GM21367 (cell line): ENCODE data around the gene GRIK5.
"Not testable (repeated sequence)": the region's sequence is repeated elsewhere in the genome, so short reads cannot be mapped to it uniquely, and the experiment has no call there.

ENCODE experiments used
- ATAC-seq: cut with Tn5 transposase; IDR thresholded peaks from one replicate; pipeline ENCODE4 v1.9.1; 2021; ENCODE audit not compliant: unreplicated experiment

Gene GRIK5

GRCh38 chr19:42018503-42019193 lies 51.4 kb downstream of the GRIK5 start:
- ATAC-seq: no peak

- ATAC-seq: no peak
These were observed 53.0 kb downstream of the GRIK5 start for GRCh38 chr19:42017040-42017439.

- ATAC-seq: not testable (repeated sequence)
These were observed 57.3 kb downstream of the GRIK5 start for GRCh38 chr19:42012747-42013146.

GRCh38 chr19:42010245-42011126 lies 59.5 kb downstream of the GRIK5 start:
- ATAC-seq: no peak

GRCh38 chr19:42006569-42006968 lies 63.4 kb downstream of the GRIK5 start:
- no peak for ATAC-seq

GRCh38 chr19:42005504-42005903 lies 64.5 kb downstream of the GRIK5 start:
- no peak for ATAC-seq

- no peak for ATAC-seq
These were observed 66.3 kb downstream of the GRIK5 start for GRCh38 chr19:42003506-42004294.

- no peak for ATAC-seq
These were observed 70.2 kb downstream of the GRIK5 start for GRCh38 chr19:41999878-42000208.

- no peak for ATAC-seq
These were observed 70.7 kb downstream of the GRIK5 start for GRCh38 chr19:41999071-41999877.

- ATAC-seq: no peak
These were observed 71.6 kb downstream of the GRIK5 start for GRCh38 chr19:41998246-41999020.

GRCh38 chr19:41997851-41998229 lies 72.2 kb downstream of the GRIK5 start:
- no peak for ATAC-seq

GRCh38 chr19:41997121-41997850 lies 72.7 kb downstream of the GRIK5 start:
- no peak for ATAC-seq

- ATAC-seq: no peak
These were observed 73.8 kb downstream of the GRIK5 start for GRCh38 chr19:41995959-41996797.

GRCh38 chr19:41994994-41995958 lies 74.7 kb downstream of the GRIK5 start:
- ATAC-seq: no peak

- ATAC-seq: no peak
These were observed 75.5 kb downstream of the GRIK5 start for GRCh38 chr19:41994521-41994971.

- ATAC-seq: no peak
These were observed 76.2 kb downstream of the GRIK5 start, which contains the start of gene ATP1A3 for GRCh38 chr19:41993612-41994483. TSS of gene ATP1A3 (minus strand) at chr19:41994230. CDS start at chr19:41994076, 154 bp downstream.
